Small intestine (tissue), 16 donors: ENCODE measurements around the gene TMEM74B. TPM values are rescaled to one million over a fixed set of nuclear protein-coding genes. Genes with fewer than 3 reads are reported as not detected.
A peak's percentile ranks its signal among the peaks of the same experiment; 100 is the strongest.

Source experiments
- DNase-seq, 2 donors: peaks; one replicate each; pipeline versions ENCODE4 v3.0.0 to v3.0.0-alpha.2; 2013
- FAIRE-seq: peaks from 2 replicates; lab custom pipeline; 2012; peaks lifted over from hg19 to GRCh38; lab: Jason Lieb, UNC
- H3K27ac ChIP-seq, 3 donors: one replicate each; pipeline ENCODE4 v1.5.1; 2013; ENCODE audit warnings: low read length in 2 of 3, mild to moderate bottlenecking in 2 of 3, control low read depth in 1 of 3, inconsistent platforms in 1 of 3, low read depth in 1 of 3, moderate library complexity in 1 of 3
- H3K27me3 ChIP-seq, 3 donors: one replicate each; pipeline ENCODE4 v1.6.1; 2013; ENCODE audit warnings: low read length in 3 of 3, inconsistent platforms in 1 of 3; ENCODE audit not compliant: control insufficient read depth in 3 of 3, insufficient read depth in 3 of 3
- H3K36me3 ChIP-seq, 3 donors: one replicate each; pipeline ENCODE4 v1.6.1; 2013; ENCODE audit warnings: low read length in 3 of 3, inconsistent platforms in 1 of 3, low read depth in 1 of 3, mild to moderate bottlenecking in 1 of 3, moderate library complexity in 1 of 3; ENCODE audit not compliant: control insufficient read depth in 3 of 3, insufficient read depth in 2 of 3
- H3K4me1 ChIP-seq, 3 donors: one replicate each; pipeline ENCODE4 v1.6.1; 2013; ENCODE audit warnings: low read length in 2 of 3, inconsistent platforms in 1 of 3, low read depth in 1 of 3, mild to moderate bottlenecking in 1 of 3, moderate library complexity in 1 of 3; ENCODE audit not compliant: control insufficient read depth in 3 of 3, insufficient read depth in 2 of 3
- H3K4me3 ChIP-seq, 3 donors: one replicate each; pipeline ENCODE4 v1.5.1; 2013; ENCODE audit warnings: low read length in 3 of 3, control low read depth in 1 of 3, inconsistent platforms in 1 of 3, low read depth in 1 of 3, mild to moderate bottlenecking in 1 of 3, moderate library complexity in 1 of 3
- H3K9me3 ChIP-seq, 2 donors: one replicate each; pipeline ENCODE4 v1.6.1; 2013; ENCODE audit warnings: low read depth in 1 of 2, low read length in 1 of 2; ENCODE audit not compliant: control insufficient read depth in 2 of 2, insufficient read depth in 1 of 2
- WGBS, 3 donors: extraction: QIAGEN DNeasy Blood & Tissue Kit; methylation state at CpG; one replicate each; pipeline ENCODE4 v1.1.7; 2013; 5-methylcytosine and 5-hydroxymethylcytosine counted together
- long read RNA-seq, 10 donors: transcript quantifications; one replicate each; lab custom pipeline, GENCODE V29; 2026
- polyA plus RNA-seq, 4 donors: library from polyadenylated mRNA; stranded (reverse) in 3 of 4; unstranded in 1 of 4; fragments of 200-250 nt in 3 of 4; fragments of 120-200 nt in 1 of 4; gene quantifications; one replicate each; pipeline versions ENCODE4 v1.2.1 to v1.2.3, GENCODE V29; 2013
- donor health status: healthy with polysubstance abuse.
- donor health status: control.
- donor health status: control.
- donor health status: Bipolar disorder and iron deficiency.
- donor health status: healthy.

TMEM74B gene
- polyA plus RNA-seq, result 10 to 100 TPM; 10.5 to 68.7 (median 36.1) TPM
- long read RNA-seq, donor 1, transcript TMEM74B-201 (2 exons, 1,730 nt), result major isoform, 5 of 32 reads
- long read RNA-seq, donor 1, partial matches to known transcripts, result 24 of 32 reads
- long read RNA-seq, donor 1, other reads (novel, unspliced or antisense), result 0 of 32 reads
- long read RNA-seq, donor 2, partial matches to known transcripts, result 0 of 1 reads
- long read RNA-seq, donor 2, other reads (novel, unspliced or antisense), result 0 of 1 reads
- long read RNA-seq, donor 3, partial matches to known transcripts, result 0 of 3 reads
- long read RNA-seq, donor 3, other reads (novel, unspliced or antisense), result 0 of 3 reads
- long read RNA-seq, donor 4, result 0 reads
- long read RNA-seq, donor 5, partial matches to known transcripts, result 5 of 7 reads
- long read RNA-seq, donor 5, other reads (novel, unspliced or antisense), result 0 of 7 reads
- long read RNA-seq, donor 6, partial matches to known transcripts, result 0 of 1 reads
- long read RNA-seq, donor 6, other reads (novel, unspliced or antisense), result 0 of 1 reads
- long read RNA-seq, donor 7, partial matches to known transcripts, result 0 of 3 reads
- long read RNA-seq, donor 7, other reads (novel, unspliced or antisense), result 0 of 3 reads
- long read RNA-seq, donor 8, result 0 reads
- long read RNA-seq, donor 9, partial matches to known transcripts, result 0 of 4 reads
- long read RNA-seq, donor 9, other reads (novel, unspliced or antisense), result 0 of 4 reads
- long read RNA-seq, donor 10, partial matches to known transcripts, result 0 of 3 reads
- long read RNA-seq, donor 10, other reads (novel, unspliced or antisense), result 0 of 3 reads

DNA sequence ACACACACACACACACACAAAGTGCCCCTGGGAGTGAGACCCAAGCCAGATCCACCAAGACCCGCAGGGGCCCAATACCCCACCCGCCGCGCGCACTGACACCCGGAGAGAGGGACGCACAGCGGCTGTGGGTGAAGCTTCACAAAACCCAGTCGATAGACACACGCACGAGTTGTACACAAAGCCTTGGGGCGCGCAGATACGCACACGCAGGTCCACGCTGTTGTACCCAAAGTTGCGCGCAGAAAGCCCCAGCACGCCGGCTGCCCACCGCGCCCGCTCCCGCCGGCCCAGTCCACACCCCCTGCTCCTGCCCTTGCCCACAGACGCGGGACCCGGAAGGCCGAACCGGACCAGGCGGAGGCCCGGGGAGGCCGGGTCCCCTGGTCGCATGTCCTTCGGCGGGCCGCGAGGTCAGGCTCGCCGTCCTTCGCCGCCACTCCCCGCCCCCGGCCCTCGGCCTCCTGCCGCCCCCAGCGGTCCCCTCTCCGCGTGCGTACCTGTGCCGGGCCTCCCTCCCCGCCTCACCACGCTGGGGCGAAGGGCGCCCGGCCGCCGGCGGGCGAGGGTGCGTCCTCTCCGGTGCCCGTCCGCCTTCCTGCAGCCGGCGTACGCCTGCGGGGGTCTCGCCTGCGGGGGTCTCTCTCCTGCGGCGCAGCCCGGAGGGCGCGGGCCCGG is at the start of gene TMEM74B:
TSS of gene TMEM74B (minus strand) at position 344 of the 678 bp plus-strand sequence. CDS start 1,180 bp downstream, outside the sequence.
- WGBS, 3 donors, result 1 to 2% (median 2%) methylated on average over 52 to 76 of the region's 76 CpGs
- Histone ChIP-seq H3K27ac (peak within 1 kb of the TSS in 1 of 3 donors; percentile 46), H3K4me3 (peak within 1 kb of the TSS in 2 of 3 donors; percentile 54 to 62)

DNA sequence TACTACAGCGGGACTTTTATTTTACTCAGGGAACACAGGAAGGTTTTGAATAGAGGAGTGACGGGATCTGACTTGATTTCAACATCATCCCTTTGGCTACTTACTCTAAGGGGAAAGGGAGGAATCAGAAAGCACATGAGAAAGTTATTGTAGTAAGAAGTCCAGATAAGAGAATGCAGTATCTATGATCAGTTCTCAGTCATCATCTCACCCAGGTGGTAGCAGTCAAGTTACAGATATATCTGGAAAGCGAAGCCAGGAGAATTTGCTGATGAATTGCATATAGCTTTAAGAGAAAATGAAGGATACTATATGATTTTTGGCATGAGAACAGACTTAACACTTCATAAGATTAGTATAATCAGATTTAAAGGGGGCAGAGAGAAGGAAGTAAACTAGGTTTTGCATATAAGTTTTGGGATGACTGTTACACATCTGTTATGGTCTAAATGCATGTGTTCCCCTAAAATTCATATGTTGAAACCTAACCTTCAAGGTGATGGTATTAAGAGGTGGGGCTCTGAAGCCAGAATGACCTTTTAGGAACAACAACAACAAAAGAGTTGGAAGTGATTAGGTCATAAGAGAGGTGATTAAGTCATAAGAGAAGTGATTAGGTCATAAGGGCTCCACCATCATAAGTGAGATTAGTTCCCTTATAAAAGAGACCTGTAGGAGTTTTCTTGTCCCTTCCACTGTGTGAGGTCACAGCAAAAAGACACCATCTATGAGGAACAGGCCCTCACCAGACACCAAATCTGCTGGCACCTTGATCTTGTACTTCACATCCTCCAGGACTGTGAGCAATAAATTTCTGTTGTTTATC is 47.7 kb upstream of the TMEM74B start:
- peaks cover 0 to 5% (median 1%) of the 10 kb centered on the region in 3 donors for H3K27me3 ChIP-seq
- H3K9me3 ChIP-seq, result no peaks in the 10 kb centered on the region
- WGBS, 3 donors, result 88 to 91% (median 90%) methylated on average over 3 of the region's 3 CpGs
- no peak overlapping the region for H3K27ac ChIP-seq
- no peak overlapping the region for H3K4me3 ChIP-seq
- FAIRE-seq, result no peak
- no peak for DNase-seq
- no peaks in the 10 kb centered on the region for H3K4me1 ChIP-seq
- H3K36me3 ChIP-seq, result no peaks in the 10 kb centered on the region

More for the DNA sequence above, at the start of gene TMEM74B:
- DNase-seq (peak; percentile 23 to 75), FAIRE-seq (no peak)
- Histone ChIP-seq H3K36me3 (peaks cover 0 to 20% (median 0%) of the 10 kb centered on the region in 3 donors), H3K4me1 (peaks cover 3 to 27% (median 3%) of the 10 kb centered on the region in 3 donors), H3K27me3 (peaks cover 0 to 8% (median 0%) of the 10 kb centered on the region in 3 donors), H3K9me3 (peaks cover 0 to 3% of the 10 kb centered on the region in 2 donors)

DNA sequence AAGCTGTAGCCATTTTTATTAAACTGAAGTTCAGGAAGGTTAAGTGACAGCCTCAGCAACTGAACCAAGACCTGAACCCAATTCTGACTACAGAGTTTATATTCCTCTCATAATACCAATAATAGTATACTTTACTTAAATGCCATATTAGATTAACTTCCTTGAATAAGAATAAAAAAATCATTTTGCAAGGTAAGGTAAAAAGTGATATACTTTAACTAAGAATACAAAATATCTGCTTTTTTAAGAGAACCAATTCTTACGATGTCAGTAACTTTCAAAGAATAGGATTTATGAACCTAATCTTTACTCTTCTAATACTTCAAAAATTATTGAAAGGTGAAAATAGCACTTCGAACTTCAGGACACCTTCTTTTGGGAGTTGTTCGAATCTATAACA is 44.8 kb upstream of the TMEM74B start:
- no peak for FAIRE-seq
- Histone ChIP-seq H3K27ac (no peak overlapping the region), H3K4me3 (no peak overlapping the region), H3K4me1 (peaks cover 0 to 7% (median 3%) of the 10 kb centered on the region in 3 donors), H3K9me3 (no peaks in the 10 kb centered on the region), H3K27me3 (peaks cover 0 to 17% (median 1%) of the 10 kb centered on the region in 3 donors), H3K36me3 (no peaks in the 10 kb centered on the region)
- WGBS, 3 donors, result 85 to 91% (median 89%) methylated on average over 3 of the region's 3 CpGs
- no peak for DNase-seq

DNA sequence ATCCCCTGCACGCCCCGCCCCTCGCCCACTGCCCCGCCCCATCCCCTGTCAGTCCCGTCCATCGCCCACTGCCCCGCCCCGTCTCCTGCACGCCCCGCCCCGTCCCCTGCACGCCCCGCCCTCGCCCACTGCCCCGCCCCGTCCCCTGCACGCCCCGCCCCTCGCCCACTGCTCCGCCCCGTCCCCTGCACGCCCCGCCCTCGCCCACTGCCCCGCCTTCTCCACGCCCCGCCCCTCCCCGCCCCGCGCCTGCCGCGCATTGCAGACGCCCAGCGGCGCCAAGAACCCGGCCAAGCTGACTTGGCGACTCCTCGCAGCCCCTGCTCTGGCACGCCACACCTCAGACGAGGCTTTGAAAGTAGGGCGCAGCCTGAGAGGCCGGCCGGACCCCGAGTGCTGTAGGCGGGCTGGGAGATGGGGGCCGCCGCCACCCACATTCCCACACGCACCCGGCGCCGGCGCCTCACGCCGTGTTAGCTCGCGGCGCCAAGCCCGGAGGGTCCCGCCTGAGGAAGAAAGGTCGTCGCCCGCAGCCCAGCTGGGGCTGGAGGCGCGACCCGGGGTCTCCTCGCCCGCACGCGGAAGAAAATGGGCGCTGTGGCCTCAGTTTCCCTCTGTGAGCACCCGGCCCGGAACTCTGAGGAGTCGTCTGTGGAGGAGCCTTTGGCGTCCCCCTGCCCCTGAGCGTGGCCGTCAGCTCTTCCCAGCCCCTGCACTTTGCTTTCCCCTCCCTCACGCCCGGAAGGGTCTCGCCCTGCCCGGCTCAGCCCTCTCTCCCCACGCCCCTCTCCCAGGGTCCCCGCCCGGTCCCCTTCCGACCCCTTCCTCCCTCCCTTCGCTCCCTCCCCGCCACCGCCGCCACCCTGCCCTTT is 41.2 kb upstream of the TMEM74B start, which contains the start of gene RAD21L1:
TSS of gene RAD21L1 (plus strand) at position 262 of the 872 bp plus-strand sequence. CDS start 2,410 bp downstream, outside the sequence.
- H3K9me3 ChIP-seq, result no peaks in the 10 kb centered on the region
- peak; percentile 75 to 81 for DNase-seq
- peak within 1 kb of the TSS; percentile 36 to 57 (median 45) for H3K4me3 ChIP-seq
- H3K36me3 ChIP-seq, result no peaks in the 10 kb centered on the region
- peak within 1 kb of the TSS in 2 of 3 donors; percentile 9 to 31 for H3K27ac ChIP-seq
- FAIRE-seq, result no peak
- 0 to 1% (median 1%) methylated on average over 42 to 88 of the region's 88 CpGs for WGBS, 3 donors
- H3K27me3 ChIP-seq, result peaks cover 0 to 20% (median 1%) of the 10 kb centered on the region in 3 donors
- peaks cover 0 to 7% (median 3%) of the 10 kb centered on the region in 3 donors for H3K4me1 ChIP-seq

DNA sequence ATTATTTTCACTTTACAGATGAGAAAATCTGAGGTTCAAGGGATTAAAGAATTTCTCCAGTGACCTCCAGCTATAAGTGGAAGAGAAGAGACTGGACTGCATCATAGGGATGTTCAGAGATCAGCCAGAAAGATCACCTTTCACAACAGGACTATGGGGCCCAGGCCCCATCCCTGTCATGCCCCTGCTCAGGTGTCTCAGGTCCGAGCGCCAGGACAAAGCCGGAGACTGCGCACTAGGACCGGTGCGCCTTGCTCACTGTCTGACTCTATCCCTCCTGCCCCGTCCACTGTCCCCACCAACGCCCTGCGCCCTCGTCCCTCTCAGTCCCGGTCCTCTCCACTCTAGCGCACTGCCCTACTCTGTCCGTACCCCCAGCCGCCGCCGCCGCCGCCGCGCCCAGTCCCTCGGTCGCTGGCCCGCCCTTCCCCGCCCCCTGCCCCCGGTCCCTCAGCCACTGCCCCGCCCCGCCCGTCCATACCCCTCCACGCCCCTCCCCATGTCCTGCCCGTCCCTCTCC is 40.5 kb upstream of the TMEM74B start:
- H3K4me3 ChIP-seq, result peak overlapping the region; percentile 24 to 48 (median 30)
- no peaks in the 10 kb centered on the region for H3K36me3 ChIP-seq
- FAIRE-seq, result no peak
- H3K27ac ChIP-seq, result peak overlapping the region in 2 of 3 donors; percentile 9 to 31
- peak in 1 of 2 donors; percentile 66 for DNase-seq
- H3K4me1 ChIP-seq, result peaks cover 0 to 7% (median 3%) of the 10 kb centered on the region in 3 donors
- no peaks in the 10 kb centered on the region for H3K9me3 ChIP-seq
- WGBS, 3 donors, result 1 to 6% (median 4%) methylated on average over 19 to 30 of the region's 30 CpGs
- H3K27me3 ChIP-seq, result peaks cover 0 to 20% (median 1%) of the 10 kb centered on the region in 3 donors

DNA sequence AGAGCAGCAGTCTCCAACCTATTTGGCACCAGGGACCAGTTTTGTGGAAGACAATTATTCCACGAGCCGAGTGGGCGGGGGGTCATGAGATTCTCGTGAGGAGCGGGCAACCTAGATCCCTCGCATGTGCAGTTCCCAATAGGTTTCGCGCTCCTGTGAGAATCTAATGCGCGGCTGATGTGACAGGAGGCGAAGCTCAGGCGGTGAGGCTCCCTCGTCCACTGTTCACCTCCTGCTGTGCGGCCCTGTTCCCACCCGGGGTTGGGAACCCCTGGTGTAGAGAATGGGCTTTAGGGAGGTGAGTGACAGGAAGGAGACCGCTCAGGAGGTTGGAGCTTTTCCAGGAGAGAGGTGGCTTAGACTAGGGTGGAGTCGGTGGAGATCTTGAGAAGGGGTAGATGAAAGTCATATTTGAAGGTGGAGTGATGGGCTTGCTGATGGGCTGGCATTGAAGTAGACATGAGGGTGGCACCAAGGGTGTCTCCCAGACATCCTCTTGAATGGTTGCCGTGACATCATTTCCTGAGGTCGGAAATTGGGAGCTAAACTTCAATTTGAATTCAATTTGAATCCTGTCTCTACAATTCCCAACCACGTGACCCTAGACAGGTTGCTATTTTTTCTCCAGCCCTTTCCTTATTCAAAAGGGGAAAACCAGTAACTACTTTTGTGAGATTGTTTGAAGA is 39.6 kb upstream of the TMEM74B start:
- FAIRE-seq (no peak), DNase-seq (no peak)
- H3K36me3 ChIP-seq, result no peaks in the 10 kb centered on the region
- WGBS, 3 donors, result 79 to 83% (median 80%) methylated on average over 20 of the region's 20 CpGs
- no peak overlapping the region for H3K27ac ChIP-seq
- H3K9me3 ChIP-seq, result no peaks in the 10 kb centered on the region
- H3K4me1 ChIP-seq, result peaks cover 0 to 7% (median 3%) of the 10 kb centered on the region in 3 donors
- H3K27me3 ChIP-seq, result peaks cover 0 to 20% (median 1%) of the 10 kb centered on the region in 3 donors
- H3K4me3 ChIP-seq, result no peak overlapping the region
